SK-N-SH (cell line): ENCODE data around the gene MAPKAP1. TPM values are rescaled to one million over a fixed set of nuclear protein-coding genes. Genes with fewer than 3 reads are reported as not detected.

ENCODE experiments used
- CTCF ChIA-PET: fragments of 300-600, 350-600 bp; formaldehyde crosslinking; extraction: SDS; loops from one replicate; lab custom pipeline; 2021; lab: Yijun Ruan, JAX
- POLR2A ChIA-PET: fragments of 350-600 bp; sonication (Branson Sonifier 250); formaldehyde crosslinking; extraction: SDS; loops from one replicate; lab custom pipeline; 2020; ENCODE audit warnings: antibody characterized with exemption, inconsistent platforms; lab: Yijun Ruan, JAX
- DNase-seq: peaks from one replicate; pipeline ENCODE4 v3.0.0; 2012
- H2AFZ ChIP-seq: fragments of 200-600 bp; sonication (generic); 2 replicates; pipeline ENCODE4 v1.8.1; 2016; ENCODE audit warnings: antibody characterized with exemption, mild to moderate bottlenecking, low read depth
- H3F3A ChIP-seq: fragments of 200-600 bp; sonication (generic); replicated peaks from 2 replicates; pipeline ENCODE3; 2016; ENCODE audit warnings: antibody characterized with exemption, mild to moderate bottlenecking; ENCODE audit not compliant: insufficient read depth
- H3K27ac ChIP-seq, 2 experiments: fragments of 200-500 bp in 1 of 2; fragments of 200-600 bp in 1 of 2; sonication (Bioruptor generic) in 1 of 2; sonication (generic), shearing (Covaris generic) in 1 of 2; 2 replicates each; pipeline versions ENCODE4 v1.5.1 to v1.6.1; 2014 to 2016; ENCODE audit warnings: low read depth in 2 of 2, inconsistent platforms in 1 of 2, low read length in 1 of 2, mild to moderate bottlenecking in 1 of 2, mixed read lengths in 1 of 2
- H3K27me3 ChIP-seq: fragments of 200-600 bp; sonication (generic), shearing (Covaris generic); 2 replicates; pipeline ENCODE4 v1.6.1; 2016; ENCODE audit warnings: mixed run types; ENCODE audit not compliant: insufficient read depth
- H3K36me3 ChIP-seq, 2 experiments: fragments of 200-500 bp in 1 of 2; fragments of 200-600 bp in 1 of 2; sonication (Bioruptor generic) in 1 of 2; sonication (generic) in 1 of 2; replicated peaks in 1 of 2; 2 replicates each; pipeline versions ENCODE3 to v1.5.1; 2014 to 2016; ENCODE audit warnings: low read length in 1 of 2, mild to moderate bottlenecking in 1 of 2; ENCODE audit not compliant: insufficient read depth in 2 of 2, control insufficient read depth in 1 of 2
- H3K4me1 ChIP-seq, 2 experiments: fragments of 200-500 bp in 1 of 2; fragments of 200-600 bp in 1 of 2; sonication (Bioruptor generic) in 1 of 2; sonication (generic), shearing (Covaris generic) in 1 of 2; 2 replicates each; pipeline versions ENCODE4 v1.5.1 to v1.6.1; 2014 to 2016; ENCODE audit warnings: low read depth in 1 of 2, low read length in 1 of 2, mixed run types in 1 of 2; ENCODE audit not compliant: insufficient read depth in 2 of 2, control insufficient read depth in 1 of 2
- H3K4me2 ChIP-seq: fragments of 200-600 bp; sonication (generic), shearing (Covaris generic); 2 replicates; pipeline ENCODE4 v1.6.1; 2017; ENCODE audit warnings: mixed run types
- H3K4me3 ChIP-seq, 2 experiments: fragments of 200-500 bp in 1 of 2; fragments of 200-600 bp in 1 of 2; sonication (Bioruptor generic) in 1 of 2; sonication (generic), shearing (Covaris generic) in 1 of 2; 2 replicates each; pipeline versions ENCODE4 v1.5.1 to v1.8.1; 2014 to 2016; ENCODE audit warnings: low read depth in 2 of 2, inconsistent platforms in 1 of 2, low read length in 1 of 2, mild to moderate bottlenecking in 1 of 2, mixed read lengths in 1 of 2, moderate library complexity in 1 of 2
- H3K79me2 ChIP-seq: fragments of 200-600 bp; sonication (generic); 2 replicates; pipeline ENCODE4 v1.8.1; 2017; ENCODE audit warnings: mild to moderate bottlenecking; ENCODE audit not compliant: insufficient read depth
- H3K9ac ChIP-seq: fragments of 200-600 bp; sonication (generic); 2 replicates; pipeline ENCODE4 v1.6.1; 2017; ENCODE audit warnings: mixed run types
- H3K9me2 ChIP-seq: fragments of 200-600 bp; sonication (generic); 2 replicates; pipeline ENCODE4 v1.6.1; 2017; ENCODE audit warnings: mixed run types
- H3K9me3 ChIP-seq: fragments of 200-600 bp; sonication (generic); 2 replicates; pipeline ENCODE4 v1.6.1; 2017; ENCODE audit warnings: mixed run types, mild to moderate bottlenecking, moderate library complexity
- H4K20me1 ChIP-seq: fragments of 200-600 bp; sonication (generic); 2 replicates; pipeline ENCODE4 v1.6.1; 2017; ENCODE audit warnings: mild to moderate bottlenecking, mixed run types; ENCODE audit not compliant: insufficient read depth
- EP300 ChIP-seq, 2 experiments: IDR thresholded peaks; 2 replicates each; pipeline versions ENCODE4 v1.4.0 to v1.6.1; 2012; ENCODE audit warnings: borderline replicate concordance in 1 of 2, low read depth in 1 of 2, low read length in 1 of 2
- GABPA ChIP-seq: IDR thresholded peaks from 2 replicates; pipeline ENCODE4 v1.4.0; 2012; ENCODE audit warnings: low read depth, mild to moderate bottlenecking
- GATA2 ChIP-seq: sonication (generic); formaldehyde crosslinking; IDR thresholded peaks from 2 replicates; pipeline ENCODE4 v1.5.0; 2020; ENCODE audit warnings: mild to moderate bottlenecking, missing genetic modification reagents
- PBX3 ChIP-seq: IDR thresholded peaks from 2 replicates; pipeline ENCODE4; 2012
- POLR2AphosphoS5 ChIP-seq: IDR thresholded peaks from 2 replicates; pipeline ENCODE4 v1.6.1; 2012; ENCODE audit warnings: low read depth, low read length
- RAD21 ChIP-seq: IDR thresholded peaks from 2 replicates; pipeline ENCODE4 v1.6.1; 2012; ENCODE audit warnings: mild to moderate bottlenecking, low read length
- RFX5 ChIP-seq: IDR thresholded peaks from 2 replicates; pipeline ENCODE4 v1.6.1; 2012; ENCODE audit warnings: mild to moderate bottlenecking, improper control_type of control experiment, low read length
- TAF1 ChIP-seq: IDR thresholded peaks from 2 replicates; pipeline ENCODE4 v1.6.1; 2012; ENCODE audit warnings: low read depth, mild to moderate bottlenecking, low read length, moderate library complexity, borderline replicate concordance
- TEAD4 ChIP-seq: IDR thresholded peaks from 2 replicates; pipeline ENCODE4 v1.4.0; 2012; ENCODE audit warnings: mild to moderate bottlenecking, borderline replicate concordance; ENCODE audit not compliant: insufficient read depth
- YY1 ChIP-seq: IDR thresholded peaks from 2 replicates; pipeline ENCODE4 v1.4.0; 2012; ENCODE audit warnings: low read depth, mild to moderate bottlenecking
- WGBS: methylation state at CpG from one replicate; pipeline ENCODE4 v1.1.6; 2017; ENCODE audit warnings: low lambda C conversion rate; 5-methylcytosine and 5-hydroxymethylcytosine counted together
- polyA plus RNA-seq, 3 experiments: library from polyadenylated mRNA; depleted of rRNA; stranded (reverse); fragments of >200 nt; gene quantifications; 2 replicates each; pipeline ENCODE4 v1.2.3, GENCODE V29; 2012
- TF ChIP-seq, protein P1 (sequence below): IDR thresholded peaks from 2 replicates; pipeline ENCODE4 v1.4.0; 2012; ENCODE audit warnings: low read depth, borderline replicate concordance
- TF ChIP-seq, protein P2 (sequence below): IDR thresholded peaks from 2 replicates; pipeline ENCODE4 v1.6.1; 2012; ENCODE audit warnings: mild to moderate bottlenecking, low read depth, low read length, moderate library complexity
- TF ChIP-seq, protein P3 (sequence below): fragments of 200-600 bp; sonication (generic); IDR thresholded peaks from 2 replicates; pipeline ENCODE4 v1.6.1; 2017; ENCODE audit warnings: antibody characterized with exemption, mild to moderate bottlenecking, moderate library complexity

The MAPKAP1 gene
- polyA plus RNA-seq, 1 of the 3 experiments (the other 2 are of a cell fraction): 117 TPM

GRCh38 chr9:125536776-125537175, 170.2 kb downstream of the MAPKAP1 start:
- H3K9me2 ChIP-seq: no peaks in the 10 kb centered on the region
- WGBS: 52% methylated on average over 1 of the region's 1 CpG
- no peaks in the 10 kb centered on the region for H3K79me2 ChIP-seq
- 0 out of 2 replicates have a peak overlapping the region, but pooled peaks have one; percentile 23 for H3K4me2 ChIP-seq
- H3K4me1 ChIP-seq: peaks cover 25 to 42% of the 10 kb centered on the region in 2 experiments
- no peak overlapping the region for H3K9ac ChIP-seq
- H3K27ac ChIP-seq: peak overlapping the region in 1 of 2 experiments; percentile 87; a peak in 1 of 4 replicates
- no peaks in the 10 kb centered on the region for H4K20me1 ChIP-seq
- no peak overlapping the region for H3K4me3 ChIP-seq
- H3F3A ChIP-seq: peaks cover 12% of the 10 kb centered on the region
- H3K27me3 ChIP-seq: no peaks in the 10 kb centered on the region
- DNase-seq: no peak
- peaks cover 3 to 7% of the 10 kb centered on the region in 2 experiments for H3K36me3 ChIP-seq
- no peak for TF ChIP-seq GABPA
- TF ChIP-seq PBX3: no peak
- TF ChIP-seq, protein P1, sequence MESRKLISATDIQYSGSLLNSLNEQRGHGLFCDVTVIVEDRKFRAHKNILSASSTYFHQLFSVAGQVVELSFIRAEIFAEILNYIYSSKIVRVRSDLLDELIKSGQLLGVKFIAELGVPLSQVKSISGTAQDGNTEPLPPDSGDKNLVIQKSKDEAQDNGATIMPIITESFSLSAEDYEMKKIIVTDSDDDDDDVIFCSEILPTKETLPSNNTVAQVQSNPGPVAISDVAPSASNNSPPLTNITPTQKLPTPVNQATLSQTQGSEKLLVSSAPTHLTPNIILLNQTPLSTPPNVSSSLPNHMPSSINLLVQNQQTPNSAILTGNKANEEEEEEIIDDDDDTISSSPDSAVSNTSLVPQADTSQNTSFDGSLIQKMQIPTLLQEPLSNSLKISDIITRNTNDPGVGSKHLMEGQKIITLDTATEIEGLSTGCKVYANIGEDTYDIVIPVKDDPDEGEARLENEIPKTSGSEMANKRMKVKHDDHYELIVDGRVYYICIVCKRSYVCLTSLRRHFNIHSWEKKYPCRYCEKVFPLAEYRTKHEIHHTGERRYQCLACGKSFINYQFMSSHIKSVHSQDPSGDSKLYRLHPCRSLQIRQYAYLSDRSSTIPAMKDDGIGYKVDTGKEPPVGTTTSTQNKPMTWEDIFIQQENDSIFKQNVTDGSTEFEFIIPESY: no peak
- TF ChIP-seq RFX5: no peak
- no peak for TF ChIP-seq POLR2AphosphoS5
- TF ChIP-seq, protein P2, sequence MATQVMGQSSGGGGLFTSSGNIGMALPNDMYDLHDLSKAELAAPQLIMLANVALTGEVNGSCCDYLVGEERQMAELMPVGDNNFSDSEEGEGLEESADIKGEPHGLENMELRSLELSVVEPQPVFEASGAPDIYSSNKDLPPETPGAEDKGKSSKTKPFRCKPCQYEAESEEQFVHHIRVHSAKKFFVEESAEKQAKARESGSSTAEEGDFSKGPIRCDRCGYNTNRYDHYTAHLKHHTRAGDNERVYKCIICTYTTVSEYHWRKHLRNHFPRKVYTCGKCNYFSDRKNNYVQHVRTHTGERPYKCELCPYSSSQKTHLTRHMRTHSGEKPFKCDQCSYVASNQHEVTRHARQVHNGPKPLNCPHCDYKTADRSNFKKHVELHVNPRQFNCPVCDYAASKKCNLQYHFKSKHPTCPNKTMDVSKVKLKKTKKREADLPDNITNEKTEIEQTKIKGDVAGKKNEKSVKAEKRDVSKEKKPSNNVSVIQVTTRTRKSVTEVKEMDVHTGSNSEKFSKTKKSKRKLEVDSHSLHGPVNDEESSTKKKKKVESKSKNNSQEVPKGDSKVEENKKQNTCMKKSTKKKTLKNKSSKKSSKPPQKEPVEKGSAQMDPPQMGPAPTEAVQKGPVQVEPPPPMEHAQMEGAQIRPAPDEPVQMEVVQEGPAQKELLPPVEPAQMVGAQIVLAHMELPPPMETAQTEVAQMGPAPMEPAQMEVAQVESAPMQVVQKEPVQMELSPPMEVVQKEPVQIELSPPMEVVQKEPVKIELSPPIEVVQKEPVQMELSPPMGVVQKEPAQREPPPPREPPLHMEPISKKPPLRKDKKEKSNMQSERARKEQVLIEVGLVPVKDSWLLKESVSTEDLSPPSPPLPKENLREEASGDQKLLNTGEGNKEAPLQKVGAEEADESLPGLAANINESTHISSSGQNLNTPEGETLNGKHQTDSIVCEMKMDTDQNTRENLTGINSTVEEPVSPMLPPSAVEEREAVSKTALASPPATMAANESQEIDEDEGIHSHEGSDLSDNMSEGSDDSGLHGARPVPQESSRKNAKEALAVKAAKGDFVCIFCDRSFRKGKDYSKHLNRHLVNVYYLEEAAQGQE: no peak
- no peak for TF ChIP-seq EP300 (IDR thresholded peaks at IDR 0.05; ENCODE audit: borderline replicate concordance in 1 of 2, low read depth in 1 of 2, low read length in 1 of 2)
- no peak for TF ChIP-seq TAF1
- TF ChIP-seq GATA2 (CRISPR knock-in tag): no peak
- TF ChIP-seq TEAD4: no peak
- TF ChIP-seq YY1: no peak
- TF ChIP-seq, protein P3, sequence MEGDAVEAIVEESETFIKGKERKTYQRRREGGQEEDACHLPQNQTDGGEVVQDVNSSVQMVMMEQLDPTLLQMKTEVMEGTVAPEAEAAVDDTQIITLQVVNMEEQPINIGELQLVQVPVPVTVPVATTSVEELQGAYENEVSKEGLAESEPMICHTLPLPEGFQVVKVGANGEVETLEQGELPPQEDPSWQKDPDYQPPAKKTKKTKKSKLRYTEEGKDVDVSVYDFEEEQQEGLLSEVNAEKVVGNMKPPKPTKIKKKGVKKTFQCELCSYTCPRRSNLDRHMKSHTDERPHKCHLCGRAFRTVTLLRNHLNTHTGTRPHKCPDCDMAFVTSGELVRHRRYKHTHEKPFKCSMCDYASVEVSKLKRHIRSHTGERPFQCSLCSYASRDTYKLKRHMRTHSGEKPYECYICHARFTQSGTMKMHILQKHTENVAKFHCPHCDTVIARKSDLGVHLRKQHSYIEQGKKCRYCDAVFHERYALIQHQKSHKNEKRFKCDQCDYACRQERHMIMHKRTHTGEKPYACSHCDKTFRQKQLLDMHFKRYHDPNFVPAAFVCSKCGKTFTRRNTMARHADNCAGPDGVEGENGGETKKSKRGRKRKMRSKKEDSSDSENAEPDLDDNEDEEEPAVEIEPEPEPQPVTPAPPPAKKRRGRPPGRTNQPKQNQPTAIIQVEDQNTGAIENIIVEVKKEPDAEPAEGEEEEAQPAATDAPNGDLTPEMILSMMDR: no peak
- TF ChIP-seq RAD21: no peak
- no peaks in the 10 kb centered on the region for H3K9me3 ChIP-seq
- no peak overlapping the region for H2AFZ ChIP-seq
- ChIA-PET CTCF (interaction anchor here (0.6 to 1.6 kb wide), 2 partner anchors 10 to 15 kb away, joined by 3 to 4 read pairs; no protein-coding TSS in a partner anchor), POLR2A (no interaction called here)
